Activated T-cell treated with anti-CD3 and anti-CD28 coated beads for 48 hours (primary cell): ENCODE data around the gene XXYLT1.

ENCODE experiments used
- DNase-seq: peaks from one replicate; pipeline ENCODE4 v3.0.0-alpha.2; 2020; ENCODE audit warnings: low read depth

Gene XXYLT1

GRCh38 chr3:195266428-195266827, 4.5 kb downstream of the XXYLT1 start:
- DNase-seq = no peak

DNA sequence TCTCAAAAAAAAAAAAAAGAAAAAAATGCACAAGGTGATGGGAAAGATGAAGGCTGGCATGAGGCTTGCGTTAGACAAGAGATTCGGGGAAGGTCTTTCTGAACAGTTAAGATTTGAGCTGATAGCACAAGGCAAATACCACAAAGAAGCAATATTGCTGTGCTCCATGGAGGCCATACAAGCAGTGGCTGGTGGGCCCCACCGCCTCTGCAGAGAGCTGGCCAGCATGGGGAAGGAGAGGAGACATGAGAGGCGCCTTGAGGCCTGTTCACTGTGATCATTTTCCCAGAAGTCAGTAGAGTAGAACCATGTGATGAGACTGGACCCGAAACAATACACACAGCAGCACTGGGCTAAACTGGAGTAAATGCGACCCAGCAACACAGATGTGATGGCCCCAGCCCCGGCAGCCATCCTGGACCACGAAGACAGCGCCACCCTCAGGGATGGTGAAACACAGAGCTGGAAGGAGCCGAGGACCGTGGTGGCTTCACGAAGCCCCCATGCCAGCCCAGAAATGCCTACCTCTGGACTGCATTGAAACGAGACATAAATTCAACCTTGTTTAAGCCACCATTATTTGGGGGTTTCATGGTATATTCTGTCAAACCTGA, 5.5 kb downstream of the XXYLT1 start:
- no peak for DNase-seq

GRCh38 chr3:195263925-195264600, 6.9 kb downstream of the XXYLT1 start:
- DNase-seq = no peak

- DNase-seq = no peak
Measured at GRCh38 chr3:195263193-195263924, 7.6 kb downstream of the XXYLT1 start.

GRCh38 chr3:195261925-195262324, 9.0 kb downstream of the XXYLT1 start:
- DNase-seq = no peak

DNA sequence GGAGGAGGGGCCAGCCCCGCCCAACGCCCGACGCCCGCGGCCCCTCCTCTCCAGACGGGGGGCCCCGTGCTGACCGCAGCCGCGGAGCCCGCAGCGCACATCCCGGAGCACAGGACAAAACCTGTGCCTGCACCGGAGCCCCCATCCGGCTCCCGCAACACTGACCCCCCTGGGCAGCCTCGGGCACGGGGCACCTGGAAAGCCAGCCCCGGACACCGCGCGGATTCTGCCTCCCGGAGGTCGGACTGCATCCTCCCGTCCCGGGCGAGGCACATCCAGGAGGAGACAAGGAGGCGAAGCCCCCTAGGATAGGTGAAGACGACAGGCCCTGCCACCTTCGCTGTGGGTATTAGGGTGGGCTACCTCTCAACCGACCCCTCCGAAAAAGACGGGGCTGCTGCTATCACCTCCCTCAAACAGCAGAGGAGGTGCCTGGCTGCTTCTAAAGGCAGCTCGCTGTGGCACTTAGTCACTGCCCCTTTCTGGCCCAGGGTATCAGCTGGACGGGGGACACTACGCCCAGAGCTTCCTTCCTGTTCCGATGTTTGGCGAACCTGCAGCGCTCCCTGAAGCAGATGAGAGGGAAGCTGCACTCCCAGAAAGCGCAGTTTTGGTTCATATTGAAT, 10.6 kb downstream of the XXYLT1 start:
- DNase-seq = peak; percentile 11

GRCh38 chr3:195259475-195260279, 11.3 kb downstream of the XXYLT1 start:
- peak; percentile 87 for DNase-seq

GRCh38 chr3:195259154-195259474, 11.8 kb downstream of the XXYLT1 start:
- no peak for DNase-seq

DNA sequence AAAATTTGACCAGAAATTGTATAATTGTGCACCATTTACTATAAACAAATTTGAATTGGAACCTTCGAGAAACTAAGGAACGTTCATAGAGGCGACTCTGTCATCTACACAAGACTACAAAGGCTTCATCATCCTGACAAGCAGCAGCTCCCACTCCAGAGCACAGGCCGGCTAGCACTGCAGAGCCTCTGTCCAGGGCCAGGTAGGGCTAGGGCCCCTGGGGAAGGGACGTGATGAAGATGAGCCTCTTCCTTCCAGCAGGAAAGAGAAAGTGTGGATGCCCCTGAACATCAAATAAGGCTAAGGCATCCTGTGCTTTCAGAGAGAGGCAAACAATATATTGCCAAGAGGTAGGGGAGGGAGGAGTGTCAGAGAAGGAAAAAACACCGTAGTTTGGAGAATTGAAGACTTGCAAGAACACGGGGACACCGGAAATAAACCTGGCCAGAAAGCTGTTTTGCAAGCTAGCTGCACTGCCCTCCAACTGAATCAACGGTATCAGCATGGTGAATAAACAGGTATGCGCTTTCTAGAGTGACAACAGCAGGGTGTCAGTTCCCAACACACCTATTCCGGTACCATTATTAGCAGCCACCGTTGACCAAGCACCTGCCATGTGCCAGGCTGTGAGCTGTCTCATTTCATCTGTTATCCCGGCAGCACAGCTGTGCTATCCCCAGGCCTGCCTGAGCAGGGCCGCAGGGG, 12.4 kb downstream of the XXYLT1 start:
- DNase-seq = no peak

DNA sequence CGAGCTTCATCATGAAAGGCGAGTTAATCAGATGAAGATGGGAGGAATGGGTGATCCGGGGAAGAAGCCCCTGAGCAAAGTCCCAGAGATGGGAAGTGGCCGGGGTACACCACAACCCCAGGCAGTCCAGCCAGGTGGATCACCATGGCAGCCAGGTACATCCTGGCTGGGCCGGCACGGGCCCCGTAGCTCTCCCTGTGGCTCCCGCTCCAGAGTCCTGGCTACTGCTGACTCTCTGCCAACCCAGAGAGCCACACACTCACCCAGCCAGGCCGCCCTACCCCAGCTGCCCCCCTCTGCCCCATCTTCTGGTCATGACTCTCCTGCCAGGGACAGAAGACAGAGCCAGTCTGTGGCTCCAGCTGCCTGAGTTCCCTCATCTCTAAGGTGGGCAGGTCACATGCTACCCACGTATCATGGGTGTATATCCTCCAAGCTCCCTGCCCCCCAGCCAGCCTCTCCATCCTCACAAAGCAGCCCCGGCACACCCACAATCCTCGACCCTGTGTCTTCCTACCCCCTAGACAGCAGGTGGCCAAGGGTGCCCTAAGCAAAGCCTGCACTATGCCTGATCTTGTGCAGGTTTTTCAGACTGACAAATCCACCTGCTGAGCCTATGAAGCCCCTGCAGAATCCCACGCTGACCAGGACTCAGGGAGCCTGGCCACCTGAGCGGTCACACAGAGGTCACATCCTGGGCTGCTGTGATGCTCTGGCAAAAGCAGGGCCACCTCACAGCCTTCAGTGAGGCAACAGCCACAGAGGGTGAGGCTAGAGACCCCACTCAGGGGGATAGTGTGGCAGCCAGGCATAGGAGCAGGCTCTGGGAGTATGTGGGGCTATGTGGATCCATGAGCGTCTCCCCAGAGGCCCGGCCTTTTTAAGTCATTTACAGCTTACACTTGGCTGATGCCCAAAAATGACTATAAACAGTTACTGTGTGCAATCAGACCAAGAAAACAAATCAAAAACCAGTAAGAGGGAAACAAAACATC, 13.2 kb downstream of the XXYLT1 start:
- no peak for DNase-seq

DNA sequence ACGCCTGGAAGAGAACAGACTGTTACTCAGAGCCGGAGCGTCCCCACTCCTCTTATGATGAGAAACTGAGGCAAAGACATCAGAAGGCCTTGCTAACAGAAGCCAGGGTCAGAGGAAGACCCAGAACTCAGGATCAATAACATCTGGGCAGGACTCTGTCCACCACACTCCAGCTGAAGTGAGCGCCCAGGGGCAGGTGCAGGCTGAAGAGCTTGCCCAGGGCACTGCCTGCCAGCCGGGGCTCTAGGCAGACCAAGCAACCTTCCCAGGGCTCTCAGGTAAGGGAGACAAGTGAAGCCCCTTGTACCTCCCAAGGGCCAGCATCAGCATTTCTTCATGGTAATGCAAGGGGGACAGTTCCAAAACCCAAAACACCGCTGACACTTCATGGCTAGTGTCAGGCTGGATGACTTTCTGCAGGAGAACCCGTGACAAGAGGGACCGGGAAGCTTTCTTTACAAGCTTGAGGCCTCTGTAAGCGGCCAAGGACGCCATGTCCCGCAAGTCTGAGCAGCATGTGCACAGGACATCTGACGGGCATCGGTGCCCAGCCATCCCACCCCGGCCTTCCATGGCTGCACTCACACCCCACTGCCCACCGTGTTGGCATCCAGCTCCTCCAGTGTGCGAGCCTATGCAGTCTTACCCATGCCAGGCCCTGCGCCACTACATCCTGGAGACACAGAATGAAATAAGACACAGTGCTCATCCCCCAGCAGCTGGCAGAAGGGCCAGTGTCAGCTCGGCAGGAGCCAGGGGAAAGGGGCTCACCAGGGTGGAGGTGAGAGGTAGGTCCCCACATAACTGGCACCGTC, 14.1 kb downstream of the XXYLT1 start:
- no peak for DNase-seq

GRCh38 chr3:195255571-195256501, 15.1 kb downstream of the XXYLT1 start:
- no peak for DNase-seq

GRCh38 chr3:195255176-195255500, 15.8 kb downstream of the XXYLT1 start:
- DNase-seq = no peak

GRCh38 chr3:195254454-195255175, 16.3 kb downstream of the XXYLT1 start:
- DNase-seq = no peak

DNA sequence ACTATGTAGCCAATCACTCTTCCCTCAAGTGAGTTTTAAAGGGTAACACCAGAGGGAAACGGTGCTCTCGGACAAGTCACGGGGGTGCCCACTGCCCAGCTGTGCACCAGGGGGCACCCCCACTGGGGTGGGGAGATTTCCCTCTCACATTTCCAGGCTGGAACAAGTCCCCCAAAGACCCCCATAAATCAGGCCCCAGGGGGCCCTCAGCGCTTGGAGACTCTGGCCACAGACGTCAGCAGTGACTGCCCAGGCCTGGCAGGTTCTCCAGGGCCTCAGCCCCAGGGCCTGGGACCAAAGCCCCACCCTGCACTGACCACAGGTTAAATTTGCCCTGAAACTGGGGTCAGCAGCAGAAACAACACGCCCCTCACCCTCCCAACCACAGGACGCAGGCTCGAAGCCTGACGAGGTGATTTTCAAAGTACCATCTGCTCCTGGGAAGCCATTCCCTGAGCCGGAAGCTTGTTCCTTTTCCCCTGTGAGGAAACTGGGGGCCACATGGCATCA, 17.0 kb downstream of the XXYLT1 start:
- no peak for DNase-seq

- DNase-seq = peak; percentile 26
Measured at GRCh38 chr3:195251336-195252065, 19.5 kb downstream of the XXYLT1 start.
